Endothelial cell of umbilical vein (primary cell): ENCODE measurements around the gene ARHGAP9.

Source experiments
- CTCF ChIP-seq, 2 donors: IDR thresholded peaks; 1 replicate in 1 of 2; 2 replicates in 1 of 2; pipeline ENCODE4 v1.5.1; 2011; ENCODE audit warnings: low read length in 2 of 2, mild to moderate bottlenecking in 2 of 2, moderate library complexity in 2 of 2, control low read depth in 1 of 2, inconsistent platforms in 1 of 2, low read depth in 1 of 2; ENCODE audit not compliant: insufficient read depth in 1 of 2; ENCODE audit errors: extremely low read depth in 1 of 2
- EZH2 ChIP-seq: IDR thresholded peaks from 2 replicates; pipeline ENCODE4 v1.6.1; 2012; ENCODE audit warnings: borderline replicate concordance, low read depth, mild to moderate bottlenecking, moderate library complexity, low read length, inconsistent platforms; ENCODE audit not compliant: severe bottlenecking
- GATA2 ChIP-seq: IDR thresholded peaks from 2 replicates; pipeline ENCODE4 v1.7.0; 2011; ENCODE audit warnings: low read depth, mild to moderate bottlenecking, moderate library complexity, mixed read lengths, low read length; ENCODE audit not compliant: insufficient read length, insufficient read depth
- POLR2A ChIP-seq: IDR thresholded peaks from 2 replicates; pipeline ENCODE4 v1.6.1; 2012; ENCODE audit warnings: low read depth, mild to moderate bottlenecking, control low read depth, low read length
- POLR2AphosphoS5 ChIP-seq: IDR thresholded peaks from 2 replicates; pipeline ENCODE4 v1.6.1; 2012; ENCODE audit warnings: low read depth, mild to moderate bottlenecking, control low read depth, low read length, moderate library complexity; ENCODE audit not compliant: insufficient read depth

GRCh38 chr12:57454213-57454565 lies 25.5 kb downstream of the ARHGAP9 start:
- no peak for TF ChIP-seq POLR2AphosphoS5
- no peak for TF ChIP-seq CTCF (IDR thresholded peaks at IDR 0.05; ENCODE audit: extremely low read depth in 1 of 2, insufficient read depth in 1 of 2, low read depth in 1 of 2, low read length in 2 of 2)
- no peak for TF ChIP-seq EZH2
- TF ChIP-seq POLR2A: no peak
- TF ChIP-seq GATA2: no peak
